IMR-90 (cell line): ENCODE data around the gene SPCS3. TPM values are rescaled to one million over a fixed set of nuclear protein-coding genes. Genes with fewer than 3 reads are reported as not detected.

ENCODE experiments used
- ATAC-seq: fragments of 200-7000 bp; cut with Tn5 transposase; 2 replicates; pipeline ENCODE4 v1.9.1; 2020; ENCODE audit warnings: low read depth, mild to moderate bottlenecking, moderate library complexity
- BruUV-seq: library from RNA; stranded (reverse); fragments of 400-500 nt; replicated peaks from 2 replicates; lab custom pipeline; 2021; lab: Mats Ljungman, UMichigan
- CTCF ChIA-PET: fragments of 300-600 bp; formaldehyde crosslinking; extraction: SDS; loops from one replicate; lab custom pipeline; 2021; ENCODE audit warnings: antibody characterized with exemption; lab: Yijun Ruan, JAX
- POLR2A ChIA-PET: fragments of 300-600 bp; sonication (Branson Sonifier 250); formaldehyde crosslinking; loops from one replicate; lab custom pipeline; 2022; ENCODE audit warnings: antibody characterized with exemption; ENCODE audit not compliant: unreplicated experiment; lab: Charles Lee
- DNase-seq: peaks from one replicate; pipeline ENCODE4 v3.0.0; 2013
- H2AFZ ChIP-seq: replicated peaks from 2 replicates; pipeline ENCODE3; 2013; ENCODE audit warnings: low read length, mild to moderate bottlenecking; ENCODE audit not compliant: poor library complexity
- H2AK5ac ChIP-seq: 2 replicates; pipeline ENCODE4 v1.6.1; 2013; ENCODE audit warnings: low read depth, low read length, inconsistent platforms
- H2AK9ac ChIP-seq: replicated peaks from 2 replicates; pipeline ENCODE3; 2013; ENCODE audit warnings: mild to moderate bottlenecking, low read depth, low read length, moderate library complexity; ENCODE audit not compliant: poor library complexity
- H2BK120ac ChIP-seq: 2 replicates; pipeline ENCODE4 v1.6.1; 2013; ENCODE audit warnings: low read depth, low read length, inconsistent platforms
- H2BK15ac ChIP-seq: 3 replicates; pipeline ENCODE4 v1.6.1; 2013; ENCODE audit warnings: low read depth, low read length, inconsistent platforms
- H2BK20ac ChIP-seq: 2 replicates; pipeline ENCODE4 v1.6.1; 2013; ENCODE audit warnings: low read depth, mild to moderate bottlenecking, inconsistent platforms, low read length, moderate library complexity
- H2BK5ac ChIP-seq: 2 replicates; pipeline ENCODE4 v1.6.1; 2013; ENCODE audit warnings: mild to moderate bottlenecking, low read depth, low read length, inconsistent platforms; ENCODE audit not compliant: poor library complexity, severe bottlenecking
- H3K14ac ChIP-seq: replicated peaks from 2 replicates; pipeline ENCODE4 v1.6.1; 2013; ENCODE audit warnings: low read depth, low read length, inconsistent platforms
- H3K18ac ChIP-seq: 2 replicates; pipeline ENCODE4 v1.6.1; 2013; ENCODE audit warnings: low read depth, low read length, control low read depth
- H3K23ac ChIP-seq: 2 replicates; pipeline ENCODE4 v1.6.1; 2013; ENCODE audit warnings: low read depth, low read length, inconsistent platforms
- H3K27ac ChIP-seq: 2 replicates; pipeline ENCODE4 v1.5.1; 2013; ENCODE audit warnings: mild to moderate bottlenecking, control low read depth, low read length; ENCODE audit not compliant: insufficient read depth
- H3K27me3 ChIP-seq: 2 replicates; pipeline ENCODE4 v1.6.1; 2013; ENCODE audit warnings: low read length; ENCODE audit not compliant: control insufficient read depth, insufficient read depth
- H3K36me3 ChIP-seq: 2 replicates; pipeline ENCODE4 v1.6.1; 2013; ENCODE audit warnings: low read length, mixed read lengths; ENCODE audit not compliant: control insufficient read depth, insufficient read depth
- H3K4ac ChIP-seq: 2 replicates; pipeline ENCODE4 v1.6.1; 2013; ENCODE audit warnings: low read depth, low read length, inconsistent platforms
- H3K4me1 ChIP-seq: 2 replicates; pipeline ENCODE4 v1.6.1; 2013; ENCODE audit warnings: low read length, mixed read lengths; ENCODE audit not compliant: control insufficient read depth, insufficient read depth
- H3K4me2 ChIP-seq: 2 replicates; pipeline ENCODE4 v1.6.1; 2013; ENCODE audit warnings: low read depth, mild to moderate bottlenecking, control low read depth, low read length, moderate library complexity
- H3K4me3 ChIP-seq: 2 replicates; pipeline ENCODE4 v1.5.1; 2013; ENCODE audit warnings: low read depth, mild to moderate bottlenecking, control low read depth, low read length, moderate library complexity; ENCODE audit not compliant: insufficient read depth
- H3K56ac ChIP-seq: 2 replicates; pipeline ENCODE4 v1.6.1; 2013; ENCODE audit warnings: low read length, inconsistent platforms; ENCODE audit not compliant: insufficient read depth; ENCODE audit errors: extremely low read depth
- H3K79me1 ChIP-seq, 2 experiments: 2 replicates each; pipeline ENCODE4 v1.6.1; 2013; ENCODE audit warnings: low read length in 2 of 2, inconsistent platforms in 1 of 2, low read depth in 1 of 2
- H3K9ac ChIP-seq: 2 replicates; pipeline ENCODE4 v1.6.1; 2013; ENCODE audit warnings: low read depth, low read length, control low read depth
- H3K9me1 ChIP-seq: 2 replicates; pipeline ENCODE4 v1.6.1; 2013; ENCODE audit warnings: low read length, inconsistent platforms; ENCODE audit not compliant: insufficient read depth
- H3K9me3 ChIP-seq: 2 replicates; pipeline ENCODE4 v1.6.1; 2013; ENCODE audit warnings: low read length; ENCODE audit not compliant: control insufficient read depth, insufficient read depth
- H4K20me1 ChIP-seq: 2 replicates; pipeline ENCODE4 v1.6.1; 2013; ENCODE audit warnings: low read length, inconsistent platforms; ENCODE audit not compliant: insufficient read depth
- H4K5ac ChIP-seq: 2 replicates; pipeline ENCODE4 v1.6.1; 2013; ENCODE audit warnings: mild to moderate bottlenecking, low read depth, low read length, control low read depth
- H4K8ac ChIP-seq, 2 experiments: 2 replicates each; pipeline ENCODE4 v1.6.1; 2013; ENCODE audit warnings: low read depth in 2 of 2, low read length in 2 of 2, control low read depth in 1 of 2, inconsistent platforms in 1 of 2
- H4K91ac ChIP-seq: 2 replicates; pipeline ENCODE4 v1.6.1; 2013; ENCODE audit warnings: low read depth, low read length, inconsistent platforms; ENCODE audit not compliant: insufficient read depth
- BHLHE40 ChIP-seq: fragments of 150-350 bp; IDR thresholded peaks from 2 replicates; pipeline ENCODE4 v1.6.1; 2016; ENCODE audit warnings: mild to moderate bottlenecking, low read depth, low read length
- CEBPB ChIP-seq: IDR thresholded peaks from 2 replicates; pipeline ENCODE4 v1.6.1; 2012; ENCODE audit warnings: low read depth, low read length, improper control_type of control experiment
- CHD1 ChIP-seq: IDR thresholded peaks from 2 replicates; pipeline ENCODE4 v1.6.1; 2012; ENCODE audit warnings: low read depth, low read length, improper control_type of control experiment
- CTCF ChIP-seq: conservative IDR thresholded peaks from 2 replicates; pipeline ENCODE4 v1.5.1; 2012; ENCODE audit warnings: mild to moderate bottlenecking, low read depth, low read length, improper control_type of control experiment
- ELK1 ChIP-seq: fragments of 150-350 bp; IDR thresholded peaks from 2 replicates; pipeline ENCODE4 v1.6.1; 2016; ENCODE audit warnings: low read depth, mild to moderate bottlenecking, low read length, moderate library complexity, borderline replicate concordance
- MAFK ChIP-seq: IDR thresholded peaks from 2 replicates; pipeline ENCODE4 v1.6.1; 2012; ENCODE audit warnings: low read depth, low read length, improper control_type of control experiment
- MAZ ChIP-seq: IDR thresholded peaks from 2 replicates; pipeline ENCODE4 v1.6.1; 2012; ENCODE audit warnings: low read depth, mild to moderate bottlenecking, low read length, improper control_type of control experiment, moderate library complexity, borderline replicate concordance
- NFE2L2 ChIP-seq: fragments of 150-350 bp; IDR thresholded peaks from 2 replicates; pipeline ENCODE4 v1.6.1; 2016; ENCODE audit warnings: low read depth, mild to moderate bottlenecking, low read length
- POLR2A ChIP-seq: IDR thresholded peaks from 2 replicates; pipeline ENCODE4 v1.6.1; 2012; ENCODE audit warnings: mild to moderate bottlenecking, low read depth, low read length
- RAD21 ChIP-seq: IDR thresholded peaks from 2 replicates; pipeline ENCODE4 v1.6.1; 2012; ENCODE audit warnings: low read length, improper control_type of control experiment
- RCOR1 ChIP-seq: IDR thresholded peaks from 2 replicates; pipeline ENCODE4 v1.6.1; 2012; ENCODE audit warnings: mild to moderate bottlenecking, low read length, improper control_type of control experiment; ENCODE audit not compliant: insufficient replicate concordance
- SMC3 ChIP-seq: fragments of 150-350 bp; IDR thresholded peaks from 2 replicates; pipeline ENCODE4 v1.6.1; 2016; ENCODE audit warnings: low read depth, mild to moderate bottlenecking, antibody characterized with exemption, low read length, moderate library complexity
- USF2 ChIP-seq: fragments of 150-350 bp; IDR thresholded peaks from 2 replicates; pipeline ENCODE4 v1.6.1; 2017; ENCODE audit warnings: mild to moderate bottlenecking, antibody characterized with exemption, low read length, low read depth
- WGBS, 2 experiments: methylation state at CpG; one replicate each; pipeline versions ENCODE4 v1.1.5 to v1.1.7; 2013; ENCODE audit warnings: missing lambda C conversion rate in 2 of 2; ENCODE audit not compliant: insufficient read length in 1 of 2; ENCODE audit errors: extremely low coverage in 2 of 2; 5-methylcytosine and 5-hydroxymethylcytosine counted together
- dilution Hi-C: fragments of 300-500 bp; cut with HindIII; formaldehyde crosslinking; loops from one replicate; pipeline ENCODE4 v1.14.3; 2018; ENCODE audit warnings: low sequenced_read_pairs; ENCODE audit not compliant: unreplicated experiment
- in situ Hi-C: fragments of 300-500 bp; cut with MboI; formaldehyde crosslinking; loops from 3 replicates; pipeline ENCODE4 v1.14.3; 2019; ENCODE audit warnings: low sequenced_read_pairs, inconsistent platforms, mixed read lengths
- intact Hi-C: fragments of 100-400 bp; cut with micrococcal nuclease; formaldehyde crosslinking; loops from 2 replicates; pipeline ENCODE4 v1.10.0; 2022
- polyA plus RNA-seq, 3 experiments: library from polyadenylated mRNA; depleted of rRNA; stranded (reverse); fragments of >200 nt; gene quantifications; 2 replicates each; pipeline ENCODE4 v1.2.3, GENCODE V29; 2012; ENCODE audit warnings: low replicate concordance in 1 of 3
- total RNA-seq: library from RNA; depleted of rRNA; stranded (reverse); fragments of >200 nt; gene quantifications from 2 replicates; pipeline ENCODE4 v1.2.3, GENCODE V29; 2012

Gene SPCS3
- total and polyA plus RNA-seq, 2 of the 4 experiments (the other 2 are of a cell fraction), result 41.6 to 77.4 TPM

GRCh38 chr4:176340871-176341685, 21.3 kb downstream of the SPCS3 start:
- peaks cover 2% of the 10 kb centered on the region for H3K9me1 ChIP-seq
- no peaks in the 10 kb centered on the region for H4K20me1 ChIP-seq
- no peaks in the 10 kb centered on the region for H3K27me3 ChIP-seq
- H3K4me2 ChIP-seq, result peak overlapping the region; percentile 77; the same call in 1 of the 2 replicates
- TF ChIP-seq RAD21 (peak; percentile 89), CTCF (peak; percentile 76), MAZ (no peak), BHLHE40 (no peak), USF2 (no peak), CHD1 (no peak), CEBPB (no peak), RCOR1 (no peak), NFE2L2 (no peak), ELK1 (no peak), POLR2A (no peak), MAFK (no peak), SMC3 (peak; percentile 91)
- peak overlapping the region; percentile 61; the same call in 1 of the 2 replicates for H3K14ac ChIP-seq
- no TSS peak for BruUV-seq
- H2AK5ac ChIP-seq, result peak overlapping the region; percentile 82; the same call in 1 of the 2 replicates
- H2BK20ac ChIP-seq, result peak overlapping the region; percentile 73
- no peak overlapping the region for H3K23ac ChIP-seq
- H3K27ac ChIP-seq, result no peak overlapping the region
- H3K4me1 ChIP-seq, result peaks cover 7% of the 10 kb centered on the region
- WGBS, 2 experiments, result 50% methylated on average over 1 of the region's 8 CpGs; no CpG with 5 or more reads in 1 of the 2 experiments
- H3K36me3 ChIP-seq, result peaks cover 7% of the 10 kb centered on the region
- intact Hi-C loops, result loop anchor here (1.0 to 2.0 kb wide), 5 partner anchors 64 to 394 kb away; no protein-coding TSS in a partner anchor
- no peak overlapping the region for H2BK15ac ChIP-seq
- H3K4me3 ChIP-seq, result no peak overlapping the region
- no peak overlapping the region; the same call in 1 of the 2 replicates for H4K5ac ChIP-seq
- ChIA-PET POLR2A (interaction anchor here (0.8 kb wide), 1 partner anchor 1044 kb away, joined by 3 read pairs; no protein-coding TSS in a partner anchor), CTCF (interaction anchor here (0.6 to 1.8 kb wide), 17 partner anchors 8 to 814 kb away, joined by 3 to 7 read pairs (median 4); no protein-coding TSS in a partner anchor)
- H2BK5ac ChIP-seq, result peak overlapping the region; percentile 81
- peaks cover 24% of the 10 kb centered on the region for H3K9me3 ChIP-seq
- no peak overlapping the region for H3K18ac ChIP-seq
- dilution Hi-C loops, result no loop called here
- H3K56ac ChIP-seq, result no peak overlapping the region
- no peak overlapping the region for H4K91ac ChIP-seq
- ATAC-seq (peak; percentile 62), DNase-seq (peak; percentile 66)
- H3K79me1 ChIP-seq, result peaks cover 6 to 25% of the 10 kb centered on the region in 2 experiments; a peak in 3 of 4 replicates
- H3K4ac ChIP-seq, result peak overlapping the region; percentile 52; the same call in 1 of the 2 replicates
- peak overlapping the region; percentile 48; the same call in 1 of the 2 replicates for H2BK120ac ChIP-seq
- no peak overlapping the region; the same call in 1 of the 2 replicates for H3K9ac ChIP-seq
- no peak overlapping the region for H2AFZ ChIP-seq
- H4K8ac ChIP-seq, result peak overlapping the region in 1 of 2 experiments; percentile 67; a peak in 2 of 4 replicates
- no peak overlapping the region for H2AK9ac ChIP-seq
- in situ Hi-C loops, result loop anchor here (25.0 kb wide), 3 partner anchors 779 to 1979 kb away; no protein-coding TSS in a partner anchor
